A549 (cell line): ENCODE results near the gene ETFB. TPM values are rescaled to one million over a fixed set of nuclear protein-coding genes. Genes with fewer than 3 reads are reported as not detected.
A peak's percentile ranks its signal among the peaks of the same experiment; 100 is the strongest.

Experiments used
- BCL3 ChIP-seq: fragments of >200 bp; sonication (Bioruptor Twin); formaldehyde crosslinking; IDR thresholded peaks from 3 replicates; pipeline ENCODE4 v1.6.1; 2016
- BHLHE40 ChIP-seq: IDR thresholded peaks from 2 replicates; pipeline ENCODE4 v1.6.1; 2012; ENCODE audit warnings: low read depth, low read length, inconsistent platforms
- CBX8 ChIP-seq: fragments of 200-600 bp; sonication (generic); IDR thresholded peaks from 2 replicates; pipeline ENCODE4 v1.6.1; 2016
- CHD2 ChIP-seq: fragments of 150-350 bp; IDR thresholded peaks from 2 replicates; pipeline ENCODE4 v1.6.1; 2014; ENCODE audit warnings: low read length; ENCODE audit not compliant: partially characterized antibody
- CHD4 ChIP-seq: fragments of 200-600 bp; sonication (generic); IDR thresholded peaks from 2 replicates; pipeline ENCODE4 v1.6.1; 2016; ENCODE audit warnings: antibody characterized with exemption, mild to moderate bottlenecking, borderline replicate concordance
- EHMT2 ChIP-seq: fragments of 200-600 bp; sonication (generic); IDR thresholded peaks from 2 replicates; pipeline ENCODE4 v1.6.1; 2016; ENCODE audit warnings: antibody characterized with exemption, low read depth, mild to moderate bottlenecking, moderate library complexity
- EP300 ChIP-seq, 2 experiments: fragments of >200 bp; sonication (Bioruptor Twin); formaldehyde crosslinking; IDR thresholded peaks; 2 replicates in 1 of 2; 3 replicates in 1 of 2; pipeline ENCODE4 v1.6.1; 2016 to 2017
- FOSL2 ChIP-seq, 2 experiments: fragments of 450-650 bp in 1 of 2; fragments of >200 bp in 1 of 2; sonication (Bioruptor Twin) in 1 of 2; formaldehyde crosslinking; IDR thresholded peaks; 2 replicates each; pipeline versions ENCODE4 v1.5.0 to v1.6.1; 2016 to 2020; ENCODE audit warnings: mild to moderate bottlenecking in 1 of 2, moderate library complexity in 1 of 2
- HDAC2 ChIP-seq: fragments of 200-600 bp; sonication (generic); IDR thresholded peaks from 2 replicates; pipeline ENCODE4 v1.6.1; 2016
- HES2 ChIP-seq: fragments of >200 bp; sonication (Bioruptor Twin); formaldehyde crosslinking; IDR thresholded peaks from 2 replicates; pipeline ENCODE4 v1.6.1; 2016
- HOXA7 ChIP-seq: fragments of 250-450 bp; sonication (Bioruptor Pico); IDR thresholded peaks from 2 replicates; pipeline ENCODE4 v1.5.0; 2020; ENCODE audit warnings: mild to moderate bottlenecking, moderate library complexity
- HOXB13 ChIP-seq: fragments of 250-450 bp; sonication (Bioruptor Pico); IDR thresholded peaks from 2 replicates; pipeline ENCODE4 v1.5.0; 2020; ENCODE audit warnings: low read depth, mild to moderate bottlenecking, moderate library complexity
- JUN ChIP-seq, 2 experiments: fragments of >200 bp; sonication (Bioruptor Twin); formaldehyde crosslinking; IDR thresholded peaks; 2 replicates in 1 of 2; 3 replicates in 1 of 2; pipeline ENCODE4 v1.6.1; 2016 to 2017
- KDM1A ChIP-seq: fragments of 200-600 bp; sonication (generic); IDR thresholded peaks from 2 replicates; pipeline ENCODE4 v1.6.1; 2016; ENCODE audit warnings: low read depth, mild to moderate bottlenecking
- KDM5A ChIP-seq: fragments of 200-600 bp; sonication (generic); IDR thresholded peaks from 2 replicates; pipeline ENCODE4 v1.6.1; 2016; ENCODE audit warnings: antibody characterized with exemption, mild to moderate bottlenecking
- MAX ChIP-seq: IDR thresholded peaks from 2 replicates; pipeline ENCODE4 v1.6.1; 2012
- MAZ ChIP-seq: fragments of 150-350 bp; IDR thresholded peaks from 2 replicates; pipeline ENCODE4 v1.6.1; 2014; ENCODE audit warnings: antibody characterized with exemption, low read depth, low read length, borderline replicate concordance
- MYC ChIP-seq: IDR thresholded peaks from 2 replicates; pipeline ENCODE4 v1.6.1; 2012; ENCODE audit warnings: mild to moderate bottlenecking, inconsistent platforms, low read length, improper control_type of control experiment, borderline replicate concordance
- NPAS2 ChIP-seq: fragments of 250-450 bp; sonication (Bioruptor Pico); IDR thresholded peaks from 2 replicates; pipeline ENCODE4 v1.8.0; 2022; ENCODE audit warnings: mild to moderate bottlenecking, moderate library complexity, borderline replicate concordance
- NR3C1 ChIP-seq: fragments of >200 bp; sonication (Bioruptor Twin); formaldehyde crosslinking; IDR thresholded peaks from 3 replicates; pipeline ENCODE4 v1.6.1; 2017
- POLR2A ChIP-seq: IDR thresholded peaks from 2 replicates; pipeline ENCODE4 v1.6.1; 2012; ENCODE audit warnings: mild to moderate bottlenecking, low read length
- POLR2AphosphoS2 ChIP-seq: conservative IDR thresholded peaks from 2 replicates; pipeline ENCODE4 v1.6.1; 2012; ENCODE audit warnings: low read length, improper control_type of control experiment, inconsistent platforms
- RAD21 ChIP-seq, 2 experiments: fragments of >200 bp in 1 of 2; sonication (Bioruptor Twin) in 1 of 2; formaldehyde crosslinking in 1 of 2; IDR thresholded peaks in 1 of 2; conservative IDR thresholded peaks in 1 of 2; 2 replicates in 1 of 2; 3 replicates in 1 of 2; pipeline ENCODE4 v1.6.1; 2012 to 2018; ENCODE audit warnings: inconsistent platforms in 1 of 2
- RARB ChIP-seq: fragments of 250-450 bp; sonication (Bioruptor Pico); IDR thresholded peaks from 2 replicates; pipeline ENCODE4 v1.8.0; 2021; ENCODE audit warnings: mild to moderate bottlenecking, moderate library complexity
- RCOR1 ChIP-seq: fragments of 150-350 bp; IDR thresholded peaks from 2 replicates; pipeline ENCODE4 v1.6.1; 2014; ENCODE audit warnings: antibody characterized with exemption, low read length, low read depth
- RFX5 ChIP-seq: fragments of 450-650 bp; IDR thresholded peaks from 2 replicates; pipeline ENCODE4 v1.7.1; 2014; ENCODE audit warnings: antibody characterized with exemption, mild to moderate bottlenecking, moderate library complexity
- SMC3 ChIP-seq: fragments of >200 bp; sonication (Bioruptor Twin); formaldehyde crosslinking; IDR thresholded peaks from 3 replicates; pipeline ENCODE4 v1.6.1; 2018; ENCODE audit warnings: inconsistent platforms
- SREBF2 ChIP-seq: fragments of 450-650 bp; IDR thresholded peaks from 2 replicates; pipeline ENCODE4 v1.6.1; 2014; ENCODE audit warnings: mild to moderate bottlenecking, moderate library complexity
- TP53 ChIP-seq: fragments of 250-450 bp; sonication (Bioruptor Pico); IDR thresholded peaks from 2 replicates; pipeline ENCODE4 v1.5.0; 2021; ENCODE audit warnings: mild to moderate bottlenecking, moderate library complexity
- USF2 ChIP-seq: fragments of 450-650 bp; IDR thresholded peaks from 2 replicates; pipeline ENCODE4 v1.6.1; 2014; ENCODE audit warnings: antibody characterized with exemption
- ZC3H11A ChIP-seq: fragments of 450-650 bp; IDR thresholded peaks from 2 replicates; pipeline ENCODE4 v1.6.1; 2014; ENCODE audit warnings: antibody characterized with exemption, mild to moderate bottlenecking
- ZFP36 ChIP-seq: fragments of 450-650 bp; IDR thresholded peaks from 2 replicates; pipeline ENCODE4 v1.6.1; 2014; ENCODE audit warnings: borderline replicate concordance; ENCODE audit not compliant: partially characterized antibody
- polyA plus RNA-seq, 4 experiments: library from polyadenylated mRNA; depleted of rRNA in 3 of 4; stranded (reverse); fragments of >200 nt; fragmentation: RNase III in 1 of 4; extraction: RNeasy Plus Mini Kit Qiagen cat#74134 plus additional on column Dnase treatment in 1 of 4; gene quantifications; 2 replicates in 3 of 4; 3 replicates in 1 of 4; pipeline ENCODE4 v1.2.3, GENCODE V29; 2011 to 2017
- TF ChIP-seq, protein P1 (sequence below): fragments of 250-450 bp; sonication (Bioruptor Pico); IDR thresholded peaks from 2 replicates; pipeline ENCODE4 v1.5.0; 2020; ENCODE audit warnings: low read depth, mild to moderate bottlenecking, moderate library complexity
- TF ChIP-seq, protein P2 (sequence below): fragments of 250-450 bp; sonication (Bioruptor Pico); IDR thresholded peaks from 2 replicates; pipeline ENCODE4 v1.5.0; 2021; ENCODE audit warnings: mild to moderate bottlenecking, moderate library complexity, borderline replicate concordance
- TF ChIP-seq, protein P3 (sequence below): IDR thresholded peaks from 2 replicates; pipeline ENCODE4 v1.6.1; 2012; ENCODE audit warnings: low read depth, borderline replicate concordance
- TF ChIP-seq, protein P4 (sequence below): fragments of >200 bp; sonication (Bioruptor Twin); formaldehyde crosslinking; IDR thresholded peaks from 3 replicates; pipeline ENCODE4 v1.5.1; 2016

ETFB gene
- polyA plus RNA-seq, 2 of the 4 experiments (the other 2 are of a cell fraction) = 149 to 267 TPM

- TF ChIP-seq NPAS2 (CRISPR knock-in tag) (no peak), BCL3 (no peak), CHD2 (peak; percentile 43), KDM1A (no peak), ZFP36 (no peak), TP53 (CRISPR knock-in tag) (no peak), KDM5A (peak; percentile 96), JUN (IDR thresholded peaks at IDR 0.05) (peak in 1 of 2 experiments; percentile 58; a peak in 1 of 5 replicates), USF2 (no peak; the same call in 1 of the 2 replicates), POLR2AphosphoS2 (no peak), EHMT2 (no peak), RARB (no peak), CBX8 (no peak), FOSL2 (IDR thresholded peaks at IDR 0.05) (no peak), FOSL2 (CRISPR knock-in tag; IDR thresholded peaks at IDR 0.05) (no peak), MAX (peak; percentile 96), CHD4 (no peak), HOXA7 (CRISPR knock-in tag) (no peak), SREBF2 (no peak), SMC3 (no peak), POLR2A (peak; percentile 59), RCOR1 (no peak), RFX5 (peak; percentile 55; the same call in 1 of the 2 replicates), MYC (no peak), HES2 (no peak), EP300 (IDR thresholded peaks at IDR 0.05) (no peak), RAD21 (conservative IDR thresholded peaks at IDR 0.05 in 1 of 2, IDR thresholded peaks at IDR 0.05 in 1 of 2) (peak in 1 of 2 experiments; percentile 4; a peak in 1 of 5 replicates), NR3C1 (no peak), HDAC2 (peak; percentile 94), HOXB13 (CRISPR knock-in tag) (no peak), ZC3H11A (no peak), MAZ (no peak), BHLHE40 (no peak)
- TF ChIP-seq, protein P1, sequence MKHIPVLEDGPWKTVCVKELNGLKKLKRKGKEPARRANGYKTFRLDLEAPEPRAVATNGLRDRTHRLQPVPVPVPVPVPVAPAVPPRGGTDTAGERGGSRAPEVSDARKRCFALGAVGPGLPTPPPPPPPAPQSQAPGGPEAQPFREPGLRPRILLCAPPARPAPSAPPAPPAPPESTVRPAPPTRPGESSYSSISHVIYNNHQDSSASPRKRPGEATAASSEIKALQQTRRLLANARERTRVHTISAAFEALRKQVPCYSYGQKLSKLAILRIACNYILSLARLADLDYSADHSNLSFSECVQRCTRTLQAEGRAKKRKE (CRISPR knock-in tag) = no peak
- TF ChIP-seq, protein P2, sequence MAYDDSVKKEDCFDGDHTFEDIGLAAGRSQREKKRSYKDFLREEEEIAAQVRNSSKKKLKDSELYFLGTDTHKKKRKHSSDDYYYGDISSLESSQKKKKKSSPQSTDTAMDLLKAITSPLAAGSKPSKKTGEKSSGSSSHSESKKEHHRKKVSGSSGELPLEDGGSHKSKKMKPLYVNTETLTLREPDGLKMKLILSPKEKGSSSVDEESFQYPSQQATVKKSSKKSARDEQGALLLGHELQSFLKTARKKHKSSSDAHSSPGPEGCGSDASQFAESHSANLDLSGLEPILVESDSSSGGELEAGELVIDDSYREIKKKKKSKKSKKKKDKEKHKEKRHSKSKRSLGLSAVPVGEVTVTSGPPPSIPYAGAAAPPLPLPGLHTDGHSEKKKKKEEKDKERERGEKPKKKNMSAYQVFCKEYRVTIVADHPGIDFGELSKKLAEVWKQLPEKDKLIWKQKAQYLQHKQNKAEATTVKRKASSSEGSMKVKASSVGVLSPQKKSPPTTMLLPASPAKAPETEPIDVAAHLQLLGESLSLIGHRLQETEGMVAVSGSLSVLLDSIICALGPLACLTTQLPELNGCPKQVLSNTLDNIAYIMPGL = no peak
- TF ChIP-seq, protein P3, sequence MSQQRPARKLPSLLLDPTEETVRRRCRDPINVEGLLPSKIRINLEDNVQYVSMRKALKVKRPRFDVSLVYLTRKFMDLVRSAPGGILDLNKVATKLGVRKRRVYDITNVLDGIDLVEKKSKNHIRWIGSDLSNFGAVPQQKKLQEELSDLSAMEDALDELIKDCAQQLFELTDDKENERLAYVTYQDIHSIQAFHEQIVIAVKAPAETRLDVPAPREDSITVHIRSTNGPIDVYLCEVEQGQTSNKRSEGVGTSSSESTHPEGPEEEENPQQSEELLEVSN = peak; percentile 98
- TF ChIP-seq, protein P4, sequence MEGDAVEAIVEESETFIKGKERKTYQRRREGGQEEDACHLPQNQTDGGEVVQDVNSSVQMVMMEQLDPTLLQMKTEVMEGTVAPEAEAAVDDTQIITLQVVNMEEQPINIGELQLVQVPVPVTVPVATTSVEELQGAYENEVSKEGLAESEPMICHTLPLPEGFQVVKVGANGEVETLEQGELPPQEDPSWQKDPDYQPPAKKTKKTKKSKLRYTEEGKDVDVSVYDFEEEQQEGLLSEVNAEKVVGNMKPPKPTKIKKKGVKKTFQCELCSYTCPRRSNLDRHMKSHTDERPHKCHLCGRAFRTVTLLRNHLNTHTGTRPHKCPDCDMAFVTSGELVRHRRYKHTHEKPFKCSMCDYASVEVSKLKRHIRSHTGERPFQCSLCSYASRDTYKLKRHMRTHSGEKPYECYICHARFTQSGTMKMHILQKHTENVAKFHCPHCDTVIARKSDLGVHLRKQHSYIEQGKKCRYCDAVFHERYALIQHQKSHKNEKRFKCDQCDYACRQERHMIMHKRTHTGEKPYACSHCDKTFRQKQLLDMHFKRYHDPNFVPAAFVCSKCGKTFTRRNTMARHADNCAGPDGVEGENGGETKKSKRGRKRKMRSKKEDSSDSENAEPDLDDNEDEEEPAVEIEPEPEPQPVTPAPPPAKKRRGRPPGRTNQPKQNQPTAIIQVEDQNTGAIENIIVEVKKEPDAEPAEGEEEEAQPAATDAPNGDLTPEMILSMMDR = no peak
Measured at GRCh38 chr19:51394050-51394836, 28.1 kb upstream of the ETFB start (continued).
